HL-60 (cell line): ENCODE measurements around the gene PHLDA2.

Experiments
- GABPA ChIP-seq: IDR thresholded peaks from 2 replicates; pipeline ENCODE4 v1.6.1; 2012; ENCODE audit warnings: low read depth
- POLR2AphosphoS5 ChIP-seq: IDR thresholded peaks from 2 replicates; pipeline ENCODE4 v1.6.1; 2012; ENCODE audit warnings: low read depth
- TF ChIP-seq, protein P1 (sequence below): IDR thresholded peaks from one replicate; pipeline ENCODE4 v1.5.1; 2011; ENCODE audit warnings: low read length, control low read depth, inconsistent platforms; ENCODE audit not compliant: insufficient read depth
- TF ChIP-seq, protein P2 (sequence below): IDR thresholded peaks from 2 replicates; pipeline ENCODE4 v1.6.1; 2012; ENCODE audit warnings: low read depth; ENCODE audit not compliant: insufficient replicate concordance

DNA sequence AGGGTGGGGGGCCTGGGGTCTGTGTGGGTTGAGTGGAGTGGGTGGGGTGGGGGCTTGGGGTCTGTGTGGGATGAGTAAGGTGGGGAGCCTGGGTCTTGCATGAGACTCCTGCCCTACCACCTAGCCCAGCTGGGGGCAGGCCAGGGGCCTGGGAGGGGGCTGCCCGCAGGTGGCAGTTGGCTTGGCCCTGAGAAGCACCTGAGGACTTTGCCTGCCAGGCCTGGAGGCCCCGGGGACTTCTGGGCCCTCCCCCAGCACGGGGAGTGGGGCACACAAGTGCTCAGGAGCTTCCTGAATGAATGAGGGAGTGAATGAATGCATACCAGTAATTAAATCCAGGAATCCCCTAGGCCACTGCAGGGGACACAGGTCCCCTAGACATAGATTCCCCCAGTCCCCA lies 6.6 kb downstream of the PHLDA2 start:
- TF ChIP-seq, protein P1, sequence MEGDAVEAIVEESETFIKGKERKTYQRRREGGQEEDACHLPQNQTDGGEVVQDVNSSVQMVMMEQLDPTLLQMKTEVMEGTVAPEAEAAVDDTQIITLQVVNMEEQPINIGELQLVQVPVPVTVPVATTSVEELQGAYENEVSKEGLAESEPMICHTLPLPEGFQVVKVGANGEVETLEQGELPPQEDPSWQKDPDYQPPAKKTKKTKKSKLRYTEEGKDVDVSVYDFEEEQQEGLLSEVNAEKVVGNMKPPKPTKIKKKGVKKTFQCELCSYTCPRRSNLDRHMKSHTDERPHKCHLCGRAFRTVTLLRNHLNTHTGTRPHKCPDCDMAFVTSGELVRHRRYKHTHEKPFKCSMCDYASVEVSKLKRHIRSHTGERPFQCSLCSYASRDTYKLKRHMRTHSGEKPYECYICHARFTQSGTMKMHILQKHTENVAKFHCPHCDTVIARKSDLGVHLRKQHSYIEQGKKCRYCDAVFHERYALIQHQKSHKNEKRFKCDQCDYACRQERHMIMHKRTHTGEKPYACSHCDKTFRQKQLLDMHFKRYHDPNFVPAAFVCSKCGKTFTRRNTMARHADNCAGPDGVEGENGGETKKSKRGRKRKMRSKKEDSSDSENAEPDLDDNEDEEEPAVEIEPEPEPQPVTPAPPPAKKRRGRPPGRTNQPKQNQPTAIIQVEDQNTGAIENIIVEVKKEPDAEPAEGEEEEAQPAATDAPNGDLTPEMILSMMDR = no peak
- no peak for TF ChIP-seq POLR2AphosphoS5
- no peak for TF ChIP-seq GABPA
- TF ChIP-seq, protein P2, sequence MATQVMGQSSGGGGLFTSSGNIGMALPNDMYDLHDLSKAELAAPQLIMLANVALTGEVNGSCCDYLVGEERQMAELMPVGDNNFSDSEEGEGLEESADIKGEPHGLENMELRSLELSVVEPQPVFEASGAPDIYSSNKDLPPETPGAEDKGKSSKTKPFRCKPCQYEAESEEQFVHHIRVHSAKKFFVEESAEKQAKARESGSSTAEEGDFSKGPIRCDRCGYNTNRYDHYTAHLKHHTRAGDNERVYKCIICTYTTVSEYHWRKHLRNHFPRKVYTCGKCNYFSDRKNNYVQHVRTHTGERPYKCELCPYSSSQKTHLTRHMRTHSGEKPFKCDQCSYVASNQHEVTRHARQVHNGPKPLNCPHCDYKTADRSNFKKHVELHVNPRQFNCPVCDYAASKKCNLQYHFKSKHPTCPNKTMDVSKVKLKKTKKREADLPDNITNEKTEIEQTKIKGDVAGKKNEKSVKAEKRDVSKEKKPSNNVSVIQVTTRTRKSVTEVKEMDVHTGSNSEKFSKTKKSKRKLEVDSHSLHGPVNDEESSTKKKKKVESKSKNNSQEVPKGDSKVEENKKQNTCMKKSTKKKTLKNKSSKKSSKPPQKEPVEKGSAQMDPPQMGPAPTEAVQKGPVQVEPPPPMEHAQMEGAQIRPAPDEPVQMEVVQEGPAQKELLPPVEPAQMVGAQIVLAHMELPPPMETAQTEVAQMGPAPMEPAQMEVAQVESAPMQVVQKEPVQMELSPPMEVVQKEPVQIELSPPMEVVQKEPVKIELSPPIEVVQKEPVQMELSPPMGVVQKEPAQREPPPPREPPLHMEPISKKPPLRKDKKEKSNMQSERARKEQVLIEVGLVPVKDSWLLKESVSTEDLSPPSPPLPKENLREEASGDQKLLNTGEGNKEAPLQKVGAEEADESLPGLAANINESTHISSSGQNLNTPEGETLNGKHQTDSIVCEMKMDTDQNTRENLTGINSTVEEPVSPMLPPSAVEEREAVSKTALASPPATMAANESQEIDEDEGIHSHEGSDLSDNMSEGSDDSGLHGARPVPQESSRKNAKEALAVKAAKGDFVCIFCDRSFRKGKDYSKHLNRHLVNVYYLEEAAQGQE = no peak
